NT2/D1 (cell line): Measurements from ENCODE around the gene ADAMTS7.
"Not testable (repeated sequence)": the region's sequence is repeated elsewhere in the genome, so short reads cannot be mapped to it uniquely, and the experiment has no call there.

Experiments used
- SUZ12 ChIP-seq: IDR thresholded peaks from 2 replicates; pipeline ENCODE4 v1.6.1; 2011; ENCODE audit not compliant: insufficient read length, insufficient read depth; ENCODE audit errors: extremely low read depth
- ZNF274 ChIP-seq: IDR thresholded peaks from 2 replicates; pipeline ENCODE4 v1.6.1; 2011; ENCODE audit warnings: mild to moderate bottlenecking, low read depth, low read length

- TF ChIP-seq ZNF274, SUZ12: not testable (repeated sequence)
Observed at GRCh38 chr15:78779176-78779785, 32.0 kb downstream of the ADAMTS7 start.
